Activated T-cell treated with anti-CD3 and anti-CD28 coated beads, Interleukin-2, amount 50 U/mL, for 72 hours (primary cell): ENCODE data around the gene B4GALT2. TPM values are rescaled to one million over a fixed set of nuclear protein-coding genes. Genes with fewer than 3 reads are reported as not detected.
A peak's percentile ranks its signal among the peaks of the same experiment; 100 is the strongest.

ENCODE experiments used
- ATAC-seq, 2 donors: fragments of 150-1000 bp; cut with Tn5 transposase; replicated peaks in 1 of 2; 2 replicates each; pipeline ENCODE4 v1.10.0; 2021; ENCODE audit warnings: moderate library complexity in 2 of 2, mild to moderate bottlenecking in 1 of 2
- DNase-seq, 2 donors: peaks; one replicate each; pipeline ENCODE4 v3.0.0; 2021 to 2022; ENCODE audit warnings: mixed read lengths in 1 of 2
- H3K27ac Mint-ChIP-seq: one replicate; pipeline ENCODE4 v1.8.0; 2022; ENCODE audit warnings: mild to moderate bottlenecking, moderate library complexity, mixed read lengths
- H3K27me3 Mint-ChIP-seq: one replicate; pipeline ENCODE4 v1.8.0; 2022; ENCODE audit warnings: low read depth, mixed read lengths
- H3K36me3 Mint-ChIP-seq, 2 donors: one replicate each; pipeline ENCODE4 v1.8.0; 2022; ENCODE audit warnings: mixed read lengths in 2 of 2, mild to moderate bottlenecking in 1 of 2; ENCODE audit not compliant: insufficient read depth in 2 of 2
- H3K4me1 Mint-ChIP-seq: one replicate; pipeline ENCODE4 v1.8.0; 2022; ENCODE audit warnings: low read depth, mixed read lengths
- H3K4me3 Mint-ChIP-seq, 2 donors: one replicate each; pipeline ENCODE4 v1.8.0; 2022; ENCODE audit warnings: mild to moderate bottlenecking in 2 of 2, mixed read lengths in 2 of 2, moderate library complexity in 2 of 2
- H3K9me3 Mint-ChIP-seq, 2 donors: one replicate each; pipeline ENCODE4 v1.8.0; 2022; ENCODE audit warnings: mixed read lengths in 2 of 2
- total RNA-seq, 2 donors: library from RNA; stranded (reverse); gene quantifications; one replicate each; pipeline ENCODE4 v1.2.3, GENCODE V29; 2022

The B4GALT2 gene
- total RNA-seq, 2 donors from 2014 or later = 19.5 to 20.4 TPM

DNA sequence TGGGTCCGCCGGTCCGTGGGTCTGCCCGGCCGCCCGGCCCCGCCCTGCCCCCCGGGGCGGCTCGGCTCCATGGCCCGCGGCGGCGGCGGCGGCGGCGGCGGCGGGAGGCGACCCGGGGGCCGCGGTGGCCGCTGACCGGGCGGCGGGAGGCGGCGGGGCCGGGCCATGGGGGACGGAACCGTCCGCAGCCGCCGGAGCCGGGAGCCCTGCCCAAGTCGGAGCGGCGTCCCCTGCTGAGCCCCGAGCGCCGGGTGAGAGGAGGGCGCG lies 184 bp downstream of the B4GALT2 start:
- DNase-seq (no peak), ATAC-seq (no peak)
- Mint-ChIP-seq H3K4me1 (peaks cover 50% of the 10 kb centered on the region), H3K27me3 (no peaks in the 10 kb centered on the region), H3K4me3 (no peak overlapping the region), H3K36me3 (peaks cover 15 to 25% of the 10 kb centered on the region in 2 donors), H3K9me3 (no peaks in the 10 kb centered on the region), H3K27ac (no peak overlapping the region)

DNA sequence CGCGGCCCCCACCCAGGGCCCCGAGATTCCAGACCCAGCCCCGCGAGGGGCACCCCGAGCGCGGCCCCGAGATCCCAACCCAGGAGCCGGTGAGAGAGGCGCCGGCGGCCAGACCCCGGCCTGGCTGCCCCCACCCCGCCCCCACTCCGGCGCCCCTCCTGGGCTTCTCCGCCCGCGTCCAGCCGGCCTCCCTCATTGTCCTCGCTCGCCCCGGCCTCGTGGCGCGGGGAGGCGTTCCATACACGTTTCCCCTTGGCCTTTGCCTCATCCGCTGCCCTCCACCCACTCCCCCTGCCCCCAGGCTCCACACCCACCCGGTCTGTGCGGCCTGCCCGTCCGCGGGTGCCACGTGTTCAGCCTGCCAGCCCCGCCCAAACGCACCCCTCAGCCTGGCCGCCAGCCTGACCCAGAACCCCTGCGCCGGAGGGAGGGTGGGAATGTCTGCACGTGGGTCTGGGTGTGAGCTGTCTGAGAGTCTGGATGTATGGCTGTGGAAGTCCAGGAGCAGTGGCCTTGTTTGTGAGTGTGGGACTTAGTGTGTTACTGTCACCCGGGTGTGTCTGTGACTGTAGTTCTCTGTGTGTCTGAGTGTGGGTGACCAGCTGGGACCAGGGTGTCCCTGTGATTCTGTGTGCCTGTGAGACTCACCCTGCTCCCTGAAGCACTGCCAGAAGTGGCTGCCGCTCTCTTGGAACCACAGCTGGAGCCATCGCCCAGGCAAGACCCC lies 681 bp downstream of the B4GALT2 start:
- DNase-seq (peak; percentile 50 to 52), ATAC-seq (peak; percentile 23)
- peaks cover 47% of the 10 kb centered on the region for H3K4me1 Mint-ChIP-seq
- no peaks in the 10 kb centered on the region for H3K27me3 Mint-ChIP-seq
- H3K27ac Mint-ChIP-seq = peak overlapping the region; percentile 49
- H3K4me3 Mint-ChIP-seq = peak overlapping the region; percentile 88
- no peaks in the 10 kb centered on the region for H3K9me3 Mint-ChIP-seq
- peaks cover 15 to 25% of the 10 kb centered on the region in 2 donors for H3K36me3 Mint-ChIP-seq

DNA sequence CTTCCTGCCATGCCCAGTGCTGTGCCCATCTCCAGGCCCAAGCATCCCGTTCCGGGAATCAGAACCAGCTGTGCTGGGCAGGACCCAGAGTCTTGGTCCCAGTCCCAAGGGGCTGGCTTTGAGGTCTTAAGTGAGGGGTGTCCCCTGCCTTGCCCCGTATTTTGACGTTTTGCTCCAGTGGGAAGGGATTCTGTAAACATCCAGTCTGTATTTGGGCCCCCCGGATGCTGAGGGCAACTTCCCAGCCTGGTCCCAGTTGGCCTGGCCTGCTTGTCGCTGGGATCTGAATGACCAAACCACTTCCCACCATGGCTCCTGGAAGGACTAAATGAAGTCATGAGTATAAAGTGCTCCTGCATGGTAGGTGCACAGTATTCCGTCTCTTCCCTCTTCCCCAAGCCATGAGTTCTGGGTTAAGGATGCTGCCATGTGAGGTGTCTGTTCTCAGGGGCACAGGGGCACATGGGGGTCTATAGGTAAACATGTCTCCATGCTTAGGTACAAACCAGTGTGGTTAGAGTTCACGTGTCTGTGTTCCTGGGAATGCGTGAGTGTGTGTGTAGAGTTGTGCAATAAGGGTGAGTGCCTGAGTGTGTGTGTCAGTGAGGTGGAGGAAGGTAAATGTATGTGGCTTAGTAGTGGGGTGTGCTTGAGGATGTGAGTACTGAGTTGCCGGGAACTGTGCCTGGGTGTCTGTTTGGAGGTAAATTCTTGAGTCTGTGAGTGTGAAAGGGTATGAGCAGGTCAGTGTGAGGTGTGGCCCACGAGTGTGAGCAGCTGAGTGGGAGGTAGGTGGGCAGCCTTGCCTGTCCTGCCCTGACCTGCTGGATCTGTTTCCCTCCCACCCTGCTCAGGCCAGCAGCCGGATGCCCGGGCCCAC lies 1.5 kb downstream of the B4GALT2 start:
- Mint-ChIP-seq H3K27ac (no peak overlapping the region), H3K27me3 (no peaks in the 10 kb centered on the region)

DNA sequence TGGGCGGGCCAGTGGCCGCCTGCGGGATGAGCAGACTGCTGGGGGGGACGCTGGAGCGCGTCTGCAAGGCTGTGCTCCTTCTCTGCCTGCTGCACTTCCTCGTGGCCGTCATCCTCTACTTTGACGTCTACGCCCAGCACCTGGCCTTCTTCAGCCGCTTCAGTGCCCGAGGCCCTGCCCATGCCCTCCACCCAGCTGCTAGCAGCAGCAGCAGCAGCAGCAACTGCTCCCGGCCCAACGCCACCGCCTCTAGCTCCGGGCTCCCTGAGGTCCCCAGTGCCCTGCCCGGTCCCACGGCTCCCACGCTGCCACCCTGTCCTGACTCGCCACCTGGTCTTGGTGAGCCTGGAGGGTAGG lies 2.1 kb downstream of the B4GALT2 start:
- Mint-ChIP-seq H3K9me3 (no peaks in the 10 kb centered on the region), H3K4me3 (peak overlapping the region in 1 of 2 donors; percentile 88), H3K27ac (no peak overlapping the region), H3K36me3 (peaks cover 15 to 25% of the 10 kb centered on the region in 2 donors), H3K4me1 (peaks cover 40% of the 10 kb centered on the region), H3K27me3 (no peaks in the 10 kb centered on the region)
- no peak for ATAC-seq
- DNase-seq = no peak

More for the DNA sequence above, 1.5 kb downstream of the B4GALT2 start:
- peak overlapping the region; percentile 88 for H3K4me3 Mint-ChIP-seq
- peaks cover 15 to 25% of the 10 kb centered on the region in 2 donors for H3K36me3 Mint-ChIP-seq
- no peaks in the 10 kb centered on the region for H3K9me3 Mint-ChIP-seq
- ATAC-seq (no peak), DNase-seq (no peak)
- peaks cover 46% of the 10 kb centered on the region for H3K4me1 Mint-ChIP-seq

DNA sequence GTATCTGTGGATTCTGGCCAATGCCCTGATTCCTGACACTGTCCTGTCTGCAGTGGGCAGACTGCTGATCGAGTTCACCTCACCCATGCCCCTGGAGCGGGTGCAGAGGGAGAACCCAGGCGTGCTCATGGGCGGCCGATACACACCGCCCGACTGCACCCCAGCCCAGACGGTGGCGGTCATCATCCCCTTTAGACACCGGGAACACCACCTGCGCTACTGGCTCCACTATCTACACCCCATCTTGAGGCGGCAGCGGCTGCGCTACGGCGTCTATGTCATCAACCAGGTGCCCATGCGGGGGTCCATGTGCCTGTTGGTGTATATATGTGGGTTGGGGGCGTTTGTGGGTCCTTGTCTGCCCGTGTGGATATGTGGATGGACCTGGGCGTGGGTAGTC lies 2.6 kb downstream of the B4GALT2 start:
- Mint-ChIP-seq H3K4me1 (peaks cover 35% of the 10 kb centered on the region), H3K9me3 (no peaks in the 10 kb centered on the region), H3K27me3 (no peaks in the 10 kb centered on the region), H3K4me3 (no peak overlapping the region), H3K27ac (no peak overlapping the region), H3K36me3 (peaks cover 12 to 22% of the 10 kb centered on the region in 2 donors)
- DNase-seq (no peak), ATAC-seq (no peak)

DNA sequence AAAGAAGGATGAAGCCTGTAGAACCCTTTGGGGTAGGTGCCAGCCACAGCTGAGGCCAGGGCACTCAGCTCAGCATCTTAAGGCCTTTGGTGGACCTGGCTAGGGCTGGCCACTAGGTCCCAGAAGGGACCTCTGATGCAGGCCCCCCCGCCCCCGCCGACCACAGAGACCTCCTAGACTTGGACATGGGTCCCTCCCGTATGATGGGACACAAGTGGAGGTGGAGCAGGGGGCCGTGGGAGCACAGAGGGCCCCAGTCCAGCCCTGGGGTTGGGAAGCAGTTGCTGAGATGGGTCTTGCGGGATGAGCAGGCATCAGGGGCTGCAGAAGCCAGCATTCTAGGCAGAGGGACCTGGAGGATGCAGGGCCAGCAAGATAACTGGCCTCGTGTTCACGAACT lies 3.2 kb downstream of the B4GALT2 start:
- peaks cover 29% of the 10 kb centered on the region for H3K4me1 Mint-ChIP-seq
- no peaks in the 10 kb centered on the region for H3K9me3 Mint-ChIP-seq
- DNase-seq (no peak), ATAC-seq (no peak)
- no peak overlapping the region for H3K27ac Mint-ChIP-seq
- no peaks in the 10 kb centered on the region for H3K27me3 Mint-ChIP-seq
- no peak overlapping the region for H3K4me3 Mint-ChIP-seq
- peaks cover 11 to 16% of the 10 kb centered on the region in 2 donors for H3K36me3 Mint-ChIP-seq

DNA sequence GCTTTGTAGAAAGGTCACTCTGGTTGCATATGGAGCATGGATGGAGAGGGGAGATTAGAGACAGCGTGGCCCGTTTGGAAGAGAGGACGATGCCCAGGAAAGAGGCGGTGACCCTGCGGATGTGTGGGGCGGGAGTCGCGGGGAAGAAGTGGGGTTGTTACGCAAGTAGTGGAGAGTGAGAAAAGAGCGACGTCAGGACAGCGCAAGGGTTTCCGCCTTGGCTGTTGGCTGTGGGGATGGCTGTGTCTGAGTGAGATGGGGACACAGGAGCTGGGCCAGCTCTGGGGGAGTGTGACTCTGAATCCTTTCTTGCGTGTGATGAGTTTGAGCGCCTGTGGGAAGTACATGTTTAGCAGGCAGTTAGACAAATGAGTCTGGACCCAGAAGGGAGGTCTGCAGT lies 3.8 kb downstream of the B4GALT2 start:
- no peak overlapping the region for H3K4me3 Mint-ChIP-seq
- no peaks in the 10 kb centered on the region for H3K27me3 Mint-ChIP-seq
- DNase-seq = no peak
- H3K4me1 Mint-ChIP-seq = peaks cover 23% of the 10 kb centered on the region
- H3K9me3 Mint-ChIP-seq = no peaks in the 10 kb centered on the region
- H3K27ac Mint-ChIP-seq = no peak overlapping the region
- ATAC-seq = no peak
- H3K36me3 Mint-ChIP-seq = peaks cover 5 to 10% of the 10 kb centered on the region in 2 donors

DNA sequence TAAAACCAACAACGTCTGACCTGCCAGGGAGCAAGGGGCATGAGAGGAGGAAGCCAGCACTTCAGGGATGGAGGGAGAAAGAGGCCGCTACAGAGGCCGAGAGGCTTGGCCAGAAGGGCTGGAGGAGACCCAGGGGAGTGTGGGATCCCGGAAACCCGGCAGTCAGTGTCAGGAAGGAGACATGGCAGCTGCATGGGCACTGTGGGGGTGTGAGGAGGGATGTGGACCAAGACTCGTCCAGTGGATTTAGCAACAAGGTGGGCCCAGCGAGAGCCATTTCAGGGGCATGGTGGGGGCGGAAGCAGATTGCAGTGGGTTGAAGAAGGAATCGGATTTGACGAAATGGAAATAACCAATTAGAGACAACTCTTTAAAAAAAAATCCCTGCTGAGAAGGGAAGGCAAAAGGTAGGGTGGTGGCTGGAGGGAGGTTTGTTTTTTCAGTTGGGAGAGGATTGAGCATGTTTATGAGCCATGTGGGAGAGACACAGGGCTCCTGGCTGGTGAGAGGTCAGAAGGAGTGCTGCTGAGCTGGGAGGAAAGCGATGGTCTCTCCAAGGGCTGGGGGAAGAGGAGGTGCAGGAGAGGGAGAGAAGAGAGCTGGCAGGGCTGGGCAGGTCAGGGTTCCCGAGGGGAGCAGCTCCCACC lies 4.4 kb downstream of the B4GALT2 start:
- Mint-ChIP-seq H3K27ac (no peak overlapping the region), H3K9me3 (no peaks in the 10 kb centered on the region), H3K4me1 (peaks cover 17% of the 10 kb centered on the region), H3K27me3 (no peaks in the 10 kb centered on the region), H3K36me3 (peaks cover 4 to 9% of the 10 kb centered on the region in 2 donors), H3K4me3 (no peak overlapping the region)
- DNase-seq (no peak), ATAC-seq (no peak)

DNA sequence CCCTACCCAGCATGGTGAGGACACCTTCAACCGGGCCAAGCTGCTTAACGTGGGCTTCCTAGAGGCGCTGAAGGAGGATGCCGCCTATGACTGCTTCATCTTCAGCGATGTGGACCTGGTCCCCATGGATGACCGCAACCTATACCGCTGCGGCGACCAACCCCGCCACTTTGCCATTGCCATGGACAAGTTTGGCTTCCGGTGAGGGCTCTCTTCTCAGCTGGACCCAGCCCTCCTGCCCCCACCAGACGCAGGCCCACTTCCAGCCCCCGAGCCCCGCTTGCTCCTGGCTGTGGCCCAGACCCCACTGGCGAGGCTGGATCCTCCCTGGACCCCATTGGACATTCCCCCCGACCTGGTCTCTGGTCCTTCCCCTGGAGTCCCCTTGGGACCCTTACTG lies 5.8 kb downstream of the B4GALT2 start:
- ATAC-seq (no peak), DNase-seq (no peak)
- Mint-ChIP-seq H3K36me3 (peaks cover 3 to 5% of the 10 kb centered on the region in 2 donors), H3K9me3 (no peaks in the 10 kb centered on the region), H3K27ac (no peak overlapping the region), H3K27me3 (no peaks in the 10 kb centered on the region), H3K4me1 (peaks cover 11% of the 10 kb centered on the region), H3K4me3 (no peak overlapping the region)

DNA sequence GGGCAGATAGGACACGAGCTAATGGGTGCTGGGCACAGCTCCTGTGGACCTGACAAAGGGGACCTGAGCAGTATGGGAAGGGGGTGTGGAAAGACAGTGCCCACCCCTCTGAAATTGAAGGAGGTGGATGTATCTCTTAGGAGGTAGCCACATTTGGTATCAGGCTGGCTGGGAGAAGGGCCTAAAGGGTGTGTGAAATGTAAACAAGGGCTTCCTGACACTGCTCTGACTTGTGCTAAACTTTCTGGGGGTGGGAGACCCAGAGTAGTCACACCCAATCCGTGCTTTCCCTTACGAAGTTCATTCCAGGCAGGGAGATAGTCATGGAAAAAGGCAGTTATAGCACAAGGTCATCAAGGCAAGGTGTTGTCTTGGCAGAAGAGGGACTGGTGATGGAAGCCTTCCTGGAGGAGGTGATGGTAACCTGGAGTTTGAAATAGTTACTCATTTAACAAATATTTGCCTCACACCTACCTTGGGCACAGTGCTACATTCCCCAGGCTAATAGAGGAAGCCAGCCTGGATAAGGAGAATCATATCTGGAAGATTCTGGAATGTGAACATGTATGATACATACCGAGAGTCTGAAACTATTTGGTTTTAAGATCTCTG lies 7.1 kb downstream of the B4GALT2 start:
- DNase-seq (no peak), ATAC-seq (no peak)
- H3K27ac Mint-ChIP-seq = no peak overlapping the region
- no peaks in the 10 kb centered on the region for H3K9me3 Mint-ChIP-seq
- no peak overlapping the region for H3K4me3 Mint-ChIP-seq
- H3K27me3 Mint-ChIP-seq = no peaks in the 10 kb centered on the region
- H3K4me1 Mint-ChIP-seq = no peaks in the 10 kb centered on the region
- peaks cover 0 to 5% of the 10 kb centered on the region in 2 donors for H3K36me3 Mint-ChIP-seq

DNA sequence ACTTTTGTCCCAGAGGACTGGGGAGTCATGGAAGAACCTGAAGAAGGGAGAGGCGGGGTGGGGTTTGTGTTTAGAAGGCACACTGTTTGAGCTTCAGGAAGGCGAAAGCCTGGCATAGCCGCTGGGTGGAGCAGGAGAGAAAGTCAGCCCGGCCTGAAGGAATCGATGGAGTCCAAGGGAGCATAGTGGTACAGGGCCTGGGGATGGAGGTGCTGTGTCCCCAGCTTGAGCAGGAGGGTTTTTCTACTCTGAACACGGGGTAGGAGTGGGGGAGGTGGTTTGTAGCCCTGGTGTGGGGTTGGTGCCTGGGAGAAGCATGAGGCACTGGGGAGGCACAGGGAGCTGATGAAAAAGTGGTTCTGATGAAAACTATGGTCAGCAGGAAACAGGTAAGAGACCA lies 7.7 kb downstream of the B4GALT2 start:
- H3K4me1 Mint-ChIP-seq = no peaks in the 10 kb centered on the region
- ATAC-seq = no peak
- no peaks in the 10 kb centered on the region for H3K27me3 Mint-ChIP-seq
- H3K27ac Mint-ChIP-seq = no peak overlapping the region
- H3K36me3 Mint-ChIP-seq = peaks cover 0 to 5% of the 10 kb centered on the region in 2 donors
- no peak overlapping the region for H3K4me3 Mint-ChIP-seq
- H3K9me3 Mint-ChIP-seq = no peaks in the 10 kb centered on the region
- no peak for DNase-seq

DNA sequence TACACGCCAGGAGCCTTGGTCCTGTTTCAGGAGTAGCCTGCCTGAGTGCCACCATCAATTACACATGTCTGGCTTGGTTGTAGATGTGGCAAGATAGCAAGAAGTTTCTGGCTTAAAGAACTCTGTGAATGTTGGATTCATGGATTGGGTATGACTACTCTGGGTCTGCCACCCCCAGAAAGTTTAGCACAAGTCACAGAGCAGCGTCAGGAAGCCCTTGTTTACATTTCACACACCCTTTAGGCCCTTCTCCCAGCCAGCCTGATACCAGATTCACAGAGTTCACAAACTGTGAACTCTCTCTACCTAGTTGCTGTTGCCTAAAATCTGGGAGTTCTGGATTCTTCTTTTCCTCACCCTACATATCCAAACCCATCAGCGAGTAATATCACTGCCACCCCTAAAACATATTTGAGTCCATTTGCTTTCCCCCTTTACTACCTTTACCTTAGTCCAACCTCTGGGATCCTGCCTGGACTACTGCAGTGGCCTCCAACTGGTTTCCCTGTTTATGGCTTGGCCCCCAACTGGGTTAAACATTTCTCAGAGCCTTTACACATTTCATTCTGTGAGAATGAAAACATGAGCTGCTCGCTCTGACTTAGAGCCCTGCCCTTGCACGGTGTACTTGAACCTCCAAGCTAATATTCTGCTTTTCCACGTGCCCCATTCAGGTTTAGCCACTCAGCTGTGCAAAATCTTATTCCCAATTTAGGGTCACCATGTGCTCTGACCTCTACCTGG lies 8.3 kb downstream of the B4GALT2 start:
- ATAC-seq = no peak

More for the DNA sequence above, 8.3 kb downstream of the B4GALT2 start:
- peaks cover 0 to 4% of the 10 kb centered on the region in 2 donors for H3K36me3 Mint-ChIP-seq
- H3K27me3 Mint-ChIP-seq = no peaks in the 10 kb centered on the region
- H3K9me3 Mint-ChIP-seq = no peaks in the 10 kb centered on the region
- DNase-seq = no peak
- H3K4me3 Mint-ChIP-seq = no peak overlapping the region
- peaks cover 5% of the 10 kb centered on the region for H3K4me1 Mint-ChIP-seq
- H3K27ac Mint-ChIP-seq = no peak overlapping the region
